B cell (primary cell): Measurements from ENCODE around the gene CYTH4. TPM values are rescaled to one million over a fixed set of nuclear protein-coding genes. Genes with fewer than 3 reads are reported as not detected.
A peak's percentile ranks its signal among the peaks of the same experiment; 100 is the strongest.

ENCODE experiments used
- ATAC-seq: fragments of 200-7000 bp; cut with Tn5 transposase; one replicate; pipeline ENCODE4 v1.10.0; 2021; ENCODE audit warnings: low read depth, mild to moderate bottlenecking, moderate number of reproducible peaks, moderate library complexity
- CTCF ChIA-PET: fragments of 350-600 bp; sonication (Branson Sonifier 250); formaldehyde crosslinking; loops from one replicate; lab custom pipeline; 2021; ENCODE audit warnings: antibody characterized with exemption, inconsistent platforms; lab: Charles Lee
- POLR2A ChIA-PET: fragments of 350-600 bp; sonication (Branson Sonifier 250); formaldehyde crosslinking; loops from one replicate; lab custom pipeline; 2021; ENCODE audit warnings: antibody characterized with exemption; lab: Charles Lee
- DNase-seq: peaks from one replicate; pipeline ENCODE4 v3.0.0; 2013
- H2AFZ ChIP-seq: 2 replicates; pipeline ENCODE4 v1.6.1; 2012; ENCODE audit warnings: mild to moderate bottlenecking, low read depth, low read length; ENCODE audit not compliant: insufficient read depth, poor library complexity, severe bottlenecking
- H3K27ac ChIP-seq, 2 donors: 1 replicate in 1 of 2; 2 replicates in 1 of 2; pipeline ENCODE4 v1.5.1; 2012 to 2013; ENCODE audit warnings: low read length in 2 of 2, mild to moderate bottlenecking in 2 of 2, moderate library complexity in 1 of 2
- H3K27me3 ChIP-seq, 4 experiments: fragments of 200-600 bp in 1 of 4; sonication (generic) in 1 of 4; replicated peaks in 1 of 4; 1 replicate in 2 of 4; 2 replicates in 2 of 4; pipeline versions ENCODE4 v1.6.1 to v1.7.0; 2013 to 2016; ENCODE audit warnings: low read length in 3 of 4, mild to moderate bottlenecking in 2 of 4, mixed read lengths in 1 of 4, moderate library complexity in 1 of 4; ENCODE audit not compliant: insufficient read depth in 4 of 4, control insufficient read depth in 3 of 4; ENCODE audit errors: control extremely low read depth in 1 of 4
- H3K36me3 ChIP-seq, 2 experiments: replicated peaks in 1 of 2; 1 replicate in 1 of 2; 2 replicates in 1 of 2; pipeline versions ENCODE4 v1.6.1 to v1.7.1; 2013; ENCODE audit warnings: low read length in 1 of 2; ENCODE audit not compliant: insufficient read depth in 2 of 2, control insufficient read depth in 1 of 2; ENCODE audit errors: control extremely low read depth in 1 of 2, extremely low read depth in 1 of 2
- H3K4me1 ChIP-seq, 2 donors: fragments of 200-600 bp in 1 of 2; sonication (generic) in 1 of 2; 1 replicate in 1 of 2; 2 replicates in 1 of 2; pipeline versions ENCODE4 v1.5.1 to v1.6.1; 2013 to 2017; ENCODE audit warnings: low read length in 2 of 2; ENCODE audit not compliant: control insufficient read depth in 2 of 2, insufficient read depth in 2 of 2
- H3K4me2 ChIP-seq: replicated peaks from 2 replicates; pipeline ENCODE3; 2012; ENCODE audit warnings: mild to moderate bottlenecking, low read depth, low read length; ENCODE audit not compliant: poor library complexity, severe bottlenecking
- H3K4me3 ChIP-seq, 5 experiments: fragments of 200-600 bp in 1 of 5; sonication (generic) in 1 of 5; 1 replicate in 3 of 5; 2 replicates in 2 of 5; pipeline versions ENCODE4 v1.5.1 to v1.7.0; 2011 to 2016; ENCODE audit warnings: low read length in 4 of 5, mild to moderate bottlenecking in 4 of 5, low read depth in 2 of 5, control low read depth in 1 of 5, moderate library complexity in 1 of 5; ENCODE audit not compliant: insufficient read depth in 1 of 5; ENCODE audit errors: control extremely low read depth in 1 of 5, extremely low read depth in 1 of 5
- H3K79me2 ChIP-seq: fragments of 200-600 bp; sonication (generic); one replicate; pipeline ENCODE4 v1.6.0; 2016; ENCODE audit warnings: low read length; ENCODE audit not compliant: control insufficient read depth, insufficient read depth
- H3K9ac ChIP-seq: fragments of 200-600 bp; sonication (generic); 2 replicates; pipeline ENCODE4 v1.6.1; 2017; ENCODE audit warnings: mild to moderate bottlenecking, low read length, moderate library complexity
- H3K9me3 ChIP-seq, 3 donors: one replicate each; pipeline versions ENCODE4 v1.6.1 to v1.7.1; 2013; ENCODE audit warnings: low read length in 2 of 3; ENCODE audit not compliant: control insufficient read depth in 2 of 3, insufficient read depth in 1 of 3; ENCODE audit errors: control extremely low read depth in 1 of 3
- H4K20me1 ChIP-seq: 2 replicates; pipeline ENCODE4 v1.6.0; 2012; ENCODE audit warnings: mild to moderate bottlenecking, low read length; ENCODE audit not compliant: insufficient read depth, control insufficient read depth, poor library complexity, severe bottlenecking
- H3K27ac Mint-ChIP-seq: one replicate; pipeline ENCODE4 v1.8.0; 2021; ENCODE audit warnings: mixed read lengths
- H3K27me3 Mint-ChIP-seq: one replicate; pipeline ENCODE4 v1.8.0; 2021; ENCODE audit warnings: mixed read lengths
- H3K4me1 Mint-ChIP-seq: one replicate; pipeline ENCODE4 v1.8.0; 2021; ENCODE audit warnings: mixed read lengths
- H3K4me3 Mint-ChIP-seq: one replicate; pipeline ENCODE4 v1.8.0; 2021; ENCODE audit warnings: mixed read lengths
- H3K9me3 Mint-ChIP-seq: one replicate; pipeline ENCODE4 v1.8.0; 2022; ENCODE audit warnings: mixed read lengths; ENCODE audit not compliant: insufficient read depth
- CTCF ChIP-seq: fragments of 200-600 bp; IDR thresholded peaks from one replicate; pipeline ENCODE4 v1.8.0; 2022; ENCODE audit warnings: antibody characterized with exemption, mild to moderate bottlenecking
- EZH2 ChIP-seq: IDR thresholded peaks from 2 replicates; pipeline ENCODE4 v1.6.1; 2012; ENCODE audit warnings: borderline replicate concordance, low read depth, mild to moderate bottlenecking, moderate library complexity, low read length; ENCODE audit not compliant: insufficient read depth, poor library complexity, severe bottlenecking
- WGBS: methylation state at CpG from one replicate; pipeline ENCODE4 v1.1.5; 2013; ENCODE audit warnings: missing lambda C conversion rate; ENCODE audit not compliant: insufficient coverage; 5-methylcytosine and 5-hydroxymethylcytosine counted together
- intact Hi-C: fragments of 100-400 bp; cut with micrococcal nuclease; formaldehyde crosslinking; loops from one replicate; pipeline ENCODE4 v1.10.0; 2022
- polyA plus RNA-seq: library from polyadenylated mRNA; depleted of rRNA; stranded (reverse); fragments of >200 nt; gene quantifications from 2 replicates; pipeline ENCODE4 v1.2.3, GENCODE V29; 2012
- total RNA-seq, 2 donors: library from RNA; stranded (reverse); fragments of 120-200 nt in 1 of 2; gene quantifications; 1 replicate in 1 of 2; 2 replicates in 1 of 2; pipeline versions ENCODE4 v1.2.3 to v1.2.4, GENCODE V29; 2013 to 2022

The CYTH4 gene
- total and polyA plus RNA-seq, 2 donors (not counting 1 experiment from before 2014, with no cell fraction given) = 98.0 to 154 TPM

GRCh38 chr22:37310075-37310606 lies 27.8 kb downstream of the CYTH4 start:
- intact Hi-C loops = no loop called here
- Mint-ChIP-seq H3K27ac (peak overlapping the region; percentile 91), H3K4me1 (peaks cover 81% of the 10 kb centered on the region), H3K9me3 (no peaks in the 10 kb centered on the region), H3K4me3 (peak overlapping the region; percentile 64), H3K27me3 (no peaks in the 10 kb centered on the region)
- Histone ChIP-seq H3K4me1 (peaks cover 64 to 77% of the 10 kb centered on the region in 2 donors), H3K36me3 (peaks cover 0 to 79% of the 10 kb centered on the region in 2 experiments), H3K27me3 (no peaks in the 10 kb centered on the region), H3K4me2 (peak overlapping the region; percentile 69), H3K4me3 (no peak overlapping the region), H2AFZ (no peak overlapping the region), H3K9me3 (no peaks in the 10 kb centered on the region), H3K9ac (no peak overlapping the region), H3K27ac (peak overlapping the region; percentile 50 to 52), H3K79me2 (peaks cover 20% of the 10 kb centered on the region), H4K20me1 (peaks cover 9% of the 10 kb centered on the region)
- DNase-seq (no peak), ATAC-seq (no peak)
- CTCF ChIA-PET = interaction anchor here (0.8 to 6.2 kb wide), 7 partner anchors 23 to 68 kb away, joined by 3 to 41 read pairs (median 7); no protein-coding TSS in a partner anchor
- 71% methylated on average over 10 of the region's 11 CpGs for whole genome bisulfite sequencing
- no peak for TF ChIP-seq CTCF
- no peak for TF ChIP-seq EZH2
- POLR2A ChIA-PET = interaction anchor here (1.0 to 1.2 kb wide), 4 partner anchors 25 to 79 kb away, joined by 3 to 5 read pairs (median 3); partner anchors contain the start of genes CYTH4 and RAC2
